CD4-positive, alpha-beta T cell (primary cell): ENCODE results near the gene DEDD2. TPM values are rescaled to one million over a fixed set of nuclear protein-coding genes. Genes with fewer than 3 reads are reported as not detected.

ENCODE experiments used
- ATAC-seq: fragments of 200-7000 bp; cut with Tn5 transposase; one replicate; pipeline ENCODE4 v1.10.0; 2022; ENCODE audit warnings: mild to moderate bottlenecking; ENCODE audit not compliant: poor library complexity
- CTCF ChIA-PET: fragments of 350-600 bp; sonication (Branson Sonifier 250); formaldehyde crosslinking; loops from one replicate; lab custom pipeline; 2021; ENCODE audit warnings: antibody characterized with exemption, inconsistent platforms; lab: Charles Lee
- POLR2A ChIA-PET: fragments of 350-600 bp; sonication (Branson Sonifier 250); formaldehyde crosslinking; loops from one replicate; lab custom pipeline; 2021; ENCODE audit warnings: antibody characterized with exemption, inconsistent platforms; lab: Charles Lee
- DNase-seq, 14 experiments: peaks; one replicate each; pipeline ENCODE4 v3.0.0-alpha.2; 2013 to 2020; ENCODE audit warnings: mixed read lengths in 2 of 14
- H3K27ac ChIP-seq, 2 donors: one replicate each; pipeline versions ENCODE4 v1.5.1 to v1.7.0; 2013; ENCODE audit warnings: low read length in 2 of 2, low read depth in 1 of 2, mild to moderate bottlenecking in 1 of 2
- H3K27me3 ChIP-seq, 2 experiments: 1 replicate in 1 of 2; 2 replicates in 1 of 2; pipeline versions ENCODE4 v1.6.1 to v1.7.0; 2013; ENCODE audit warnings: low read length in 2 of 2, control low read depth in 1 of 2, mild to moderate bottlenecking in 1 of 2, moderate library complexity in 1 of 2; ENCODE audit not compliant: insufficient read depth in 2 of 2, control insufficient read depth in 1 of 2
- H3K36me3 ChIP-seq: one replicate; pipeline ENCODE4 v1.6.1; 2013; ENCODE audit warnings: low read length, control low read depth; ENCODE audit not compliant: insufficient read depth
- H3K4me1 ChIP-seq: one replicate; pipeline ENCODE4 v1.6.1; 2013; ENCODE audit warnings: low read length, control low read depth; ENCODE audit not compliant: insufficient read depth
- H3K4me3 ChIP-seq: one replicate; pipeline ENCODE4 v1.5.1; 2013; ENCODE audit warnings: mild to moderate bottlenecking, low read length, moderate library complexity
- H3K9me3 ChIP-seq, 2 experiments: 1 replicate in 1 of 2; 2 replicates in 1 of 2; pipeline versions ENCODE4 v1.6.1 to v1.7.0; 2013; ENCODE audit warnings: low read length in 2 of 2, mild to moderate bottlenecking in 2 of 2, control low read depth in 1 of 2, moderate library complexity in 1 of 2; ENCODE audit not compliant: control insufficient read depth in 1 of 2, insufficient read depth in 1 of 2
- H3K27ac Mint-ChIP-seq: one replicate; pipeline ENCODE4 v1.8.0; 2020; ENCODE audit warnings: mixed read lengths
- H3K27me3 Mint-ChIP-seq: one replicate; pipeline ENCODE4 v1.8.0; 2021; ENCODE audit warnings: mixed read lengths
- H3K36me3 Mint-ChIP-seq: one replicate; pipeline ENCODE4 v1.8.0; 2021; ENCODE audit warnings: low read depth, mixed read lengths
- H3K4me1 Mint-ChIP-seq: one replicate; pipeline ENCODE4 v1.8.0; 2021; ENCODE audit warnings: low read depth, mixed read lengths
- H3K4me3 Mint-ChIP-seq: one replicate; pipeline ENCODE4 v1.8.0; 2020; ENCODE audit warnings: mild to moderate bottlenecking, mixed read lengths
- H3K9me3 Mint-ChIP-seq: one replicate; pipeline ENCODE4 v1.8.0; 2020; ENCODE audit warnings: mixed read lengths
- intact Hi-C, 2 experiments: fragments of 100-400 bp; cut with DNase I in 1 of 2; cut with micrococcal nuclease in 1 of 2; formaldehyde crosslinking; loops; one replicate each; pipeline versions ENCODE4 v1.15.1 to v1.9.0; 2023 to 2025; cut with DNase I, micrococcal nuclease
- total RNA-seq, 174 experiments: library from RNA in 2 of 174; stranded (reverse) in 2 of 174; gene quantifications; one replicate each; pipeline ENCODE4 v1.2.3 and lab custom pipeline; 2021 to 2026
- TF ChIP-seq, protein P1 (sequence below): fragments of 200-600 bp; IDR thresholded peaks from one replicate; pipeline ENCODE4 v1.8.0; 2022; ENCODE audit warnings: antibody characterized with exemption, mild to moderate bottlenecking

DEDD2 gene
- total RNA-seq, 2 experiments from 2014 or later, result 96.5 to 103 TPM

DNA sequence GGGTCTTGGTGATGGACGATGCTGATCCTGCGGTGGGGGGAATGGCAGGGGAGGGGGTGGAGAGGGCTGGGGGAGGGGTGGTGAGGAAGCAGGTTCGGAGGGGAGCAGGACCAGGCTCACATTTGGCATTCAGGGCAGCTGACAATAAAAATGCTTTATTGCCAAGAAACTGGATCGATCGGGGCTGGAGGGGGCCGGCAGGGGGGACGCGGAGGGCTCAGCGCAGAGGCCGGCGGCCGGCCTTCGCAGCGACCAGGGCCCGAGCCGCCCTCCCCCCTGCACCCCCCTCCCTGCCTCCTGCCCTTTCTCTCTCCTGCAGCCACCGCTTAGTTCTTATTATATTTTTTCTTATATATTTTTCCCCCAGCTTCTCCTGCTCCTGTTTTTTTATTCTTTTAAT is 67.1 kb downstream of the DEDD2 start:
- H3K36me3 ChIP-seq, result no peaks in the 10 kb centered on the region
- DNase-seq (no peak), ATAC-seq (no peak)
- no peaks in the 10 kb centered on the region for H3K36me3 Mint-ChIP-seq
- no peak overlapping the region for H3K4me3 Mint-ChIP-seq
- H3K4me1 Mint-ChIP-seq, result peaks cover 37% of the 10 kb centered on the region
- no peaks in the 10 kb centered on the region for H3K9me3 ChIP-seq
- no peak overlapping the region for H3K27ac Mint-ChIP-seq
- H3K4me1 ChIP-seq, result peaks cover 36% of the 10 kb centered on the region
- no peaks in the 10 kb centered on the region for H3K27me3 ChIP-seq
- CTCF ChIA-PET, result no interaction called here
- intact Hi-C loops, result no loop called here
- H3K9me3 Mint-ChIP-seq, result no peaks in the 10 kb centered on the region
- TF ChIP-seq, protein P1, sequence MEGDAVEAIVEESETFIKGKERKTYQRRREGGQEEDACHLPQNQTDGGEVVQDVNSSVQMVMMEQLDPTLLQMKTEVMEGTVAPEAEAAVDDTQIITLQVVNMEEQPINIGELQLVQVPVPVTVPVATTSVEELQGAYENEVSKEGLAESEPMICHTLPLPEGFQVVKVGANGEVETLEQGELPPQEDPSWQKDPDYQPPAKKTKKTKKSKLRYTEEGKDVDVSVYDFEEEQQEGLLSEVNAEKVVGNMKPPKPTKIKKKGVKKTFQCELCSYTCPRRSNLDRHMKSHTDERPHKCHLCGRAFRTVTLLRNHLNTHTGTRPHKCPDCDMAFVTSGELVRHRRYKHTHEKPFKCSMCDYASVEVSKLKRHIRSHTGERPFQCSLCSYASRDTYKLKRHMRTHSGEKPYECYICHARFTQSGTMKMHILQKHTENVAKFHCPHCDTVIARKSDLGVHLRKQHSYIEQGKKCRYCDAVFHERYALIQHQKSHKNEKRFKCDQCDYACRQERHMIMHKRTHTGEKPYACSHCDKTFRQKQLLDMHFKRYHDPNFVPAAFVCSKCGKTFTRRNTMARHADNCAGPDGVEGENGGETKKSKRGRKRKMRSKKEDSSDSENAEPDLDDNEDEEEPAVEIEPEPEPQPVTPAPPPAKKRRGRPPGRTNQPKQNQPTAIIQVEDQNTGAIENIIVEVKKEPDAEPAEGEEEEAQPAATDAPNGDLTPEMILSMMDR, result no peak
- no peak overlapping the region for H3K27ac ChIP-seq
- POLR2A ChIA-PET, result no interaction called here
- H3K4me3 ChIP-seq, result no peak overlapping the region
- no peaks in the 10 kb centered on the region for H3K27me3 Mint-ChIP-seq

GRCh38 chr19:42149447-42150202 is 67.9 kb downstream of the DEDD2 start:
- Mint-ChIP-seq H3K4me3 (no peak overlapping the region), H3K9me3 (no peaks in the 10 kb centered on the region), H3K4me1 (peaks cover 30% of the 10 kb centered on the region), H3K27me3 (no peaks in the 10 kb centered on the region), H3K27ac (no peak overlapping the region), H3K36me3 (no peaks in the 10 kb centered on the region)
- Histone ChIP-seq H3K4me3 (no peak overlapping the region), H3K36me3 (no peaks in the 10 kb centered on the region), H3K9me3 (no peaks in the 10 kb centered on the region), H3K4me1 (peaks cover 29% of the 10 kb centered on the region), H3K27me3 (no peaks in the 10 kb centered on the region), H3K27ac (no peak overlapping the region)
- TF ChIP-seq, protein P1, result no peak
- DNase-seq (no peak), ATAC-seq (no peak)
- intact Hi-C loops, result no loop called here
- CTCF ChIA-PET, result no interaction called here
- POLR2A ChIA-PET, result no interaction called here

Other genes with a start within 250 kb of the DEDD2 start
- gene ATP1A3, start 223.4 kb downstream of the DEDD2 start, total RNA-seq, result 1 to 10 TPM; 3.2 to 4.6 TPM
- gene GRIK5, start 147.5 kb downstream of the DEDD2 start, total RNA-seq, result under 1 TPM; 0.66 to 0.75 TPM
- gene ZNF574, start 141.5 kb downstream of the DEDD2 start, total RNA-seq, result 10 to 100 TPM; 21.5 to 24.0 TPM
- 10 to 100 TPM; 18.6 to 19.9 TPM for gene POU2F2, start 85.2 kb downstream of the DEDD2 start, total RNA-seq
- gene ZNF526, start 2.6 kb upstream of the DEDD2 start, total RNA-seq, result 1 to 10 TPM; 5.0 to 6.2 TPM
- 10 to 100 TPM; 13.6 to 13.9 TPM for gene GSK3A, start 24.9 kb upstream of the DEDD2 start, total RNA-seq
- 100 to 1,000 TPM; 105 to 113 TPM for gene ERF, start 37.5 kb upstream of the DEDD2 start, total RNA-seq
- 100 to 1,000 TPM; 114 to 119 TPM for gene CIC, start 51.6 kb upstream of the DEDD2 start, total RNA-seq
- gene PRR19, start 84.5 kb upstream of the DEDD2 start, total RNA-seq, result under 1 TPM in 1 of 2 experiments, not detected in 1; 0.16 TPM
- gene PAFAH1B3, start 84.9 kb upstream of the DEDD2 start, total RNA-seq, result 10 to 100 TPM; 10.6 to 11.8 TPM
- not detected for gene TMEM145, start 95.6 kb upstream of the DEDD2 start, total RNA-seq
- 1 to 10 TPM; 4.1 to 4.2 TPM for gene MEGF8, start 108.0 kb upstream of the DEDD2 start, total RNA-seq
- gene CNFN, start 172.6 kb upstream of the DEDD2 start, total RNA-seq, result not detected
- gene LIPE, start 209.7 kb upstream of the DEDD2 start, total RNA-seq, result 1 to 10 TPM; 7.6 to 8.2 TPM
- not detected for gene CXCL17, start 225.3 kb upstream of the DEDD2 start, total RNA-seq